ENCODE data around the gene ORM2.
"Not testable (repeated sequence)": the region's sequence is repeated elsewhere in the genome, so short reads cannot be mapped to it uniquely, and the experiment has no call there.

The ORM2 gene

GRCh38 chr9:114314881-114315722 lies 14.6 kb upstream of the ORM2 start:
- DNase-seq (ENCODE audit: low read depth) = no peak

GRCh38 chr9:114315723-114316363 lies 13.8 kb upstream of the ORM2 start:
- no peak for DNase-seq (ENCODE audit: low read depth)

- no peak for DNase-seq (ENCODE audit: low read depth)
Observed at GRCh38 chr9:114316605-114317230, 13.0 kb upstream of the ORM2 start.

GRCh38 chr9:114317665-114318357 lies 11.9 kb upstream of the ORM2 start:
- no peak for DNase-seq (ENCODE audit: low read depth)

- no peak for DNase-seq (ENCODE audit: low read depth)
Observed at GRCh38 chr9:114318416-114318815, 11.3 kb upstream of the ORM2 start.

- DNase-seq (ENCODE audit: low read depth) = no peak
Observed at GRCh38 chr9:114319147-114319546, 10.5 kb upstream of the ORM2 start.

- peak; percentile 25 for DNase-seq (ENCODE audit: low read depth)
Observed at GRCh38 chr9:114320710-114321109, 9.0 kb upstream of the ORM2 start.

- peak; percentile 34 for DNase-seq (ENCODE audit: low read depth)
Observed at GRCh38 chr9:114321759-114322158, 7.9 kb upstream of the ORM2 start.

- not testable (repeated sequence) for DNase-seq (ENCODE audit: low read depth)
Observed at GRCh38 chr9:114322160-114322818, 7.4 kb upstream of the ORM2 start.

GRCh38 chr9:114322831-114323531 lies 6.7 kb upstream of the ORM2 start, which contains the start of gene ORM1:
ORM1 (plus strand) TSS chr9:114323098; CDS start chr9:114323134, 36 bp downstream.
- not testable (repeated sequence) for DNase-seq (ENCODE audit: low read depth)

GRCh38 chr9:114323849-114324248 lies 5.8 kb upstream of the ORM2 start:
- DNase-seq (ENCODE audit: low read depth) = not testable (repeated sequence)

GRCh38 chr9:114324492-114324891 lies 5.2 kb upstream of the ORM2 start:
- no peak for DNase-seq (ENCODE audit: low read depth)

- DNase-seq (ENCODE audit: low read depth) = not testable (repeated sequence)
Observed at GRCh38 chr9:114324965-114325364, 4.7 kb upstream of the ORM2 start.

GRCh38 chr9:114325684-114326254 lies 3.9 kb upstream of the ORM2 start:
- DNase-seq (ENCODE audit: low read depth) = not testable (repeated sequence)

GRCh38 chr9:114327749-114328148 lies 1.9 kb upstream of the ORM2 start:
- no peak for DNase-seq (ENCODE audit: low read depth)

- not testable (repeated sequence) for DNase-seq (ENCODE audit: low read depth)
Observed at GRCh38 chr9:114328357-114328820, 1.3 kb upstream of the ORM2 start.

GRCh38 chr9:114328937-114329624 lies 588 bp upstream of the ORM2 start:
- not testable (repeated sequence) for DNase-seq (ENCODE audit: low read depth)

- no peak for DNase-seq (ENCODE audit: low read depth)
Observed at GRCh38 chr9:114330636-114331035, 967 bp downstream of the ORM2 start.

GRCh38 chr9:114331229-114332195 lies 1.8 kb downstream of the ORM2 start:
- not testable (repeated sequence) for DNase-seq (ENCODE audit: low read depth)

Measured in HS-5 (cell line).